SK-N-SH treated with all-trans-retinoic acid at 6 μM for 48 hours (cell line): ENCODE data around the gene PLEKHG2.

Experiments used
- ATAC-seq: fragments of 200-7000 bp; cut with Tn5 transposase; 3 replicates; pipeline ENCODE4 v1.9.1; 2020; ENCODE audit warnings: mild to moderate bottlenecking, moderate library complexity
- ARNTL ChIP-seq: fragments of 450-650 bp; formaldehyde crosslinking; IDR thresholded peaks from 2 replicates; pipeline ENCODE4 v1.5.0; 2020; ENCODE audit warnings: low read depth, mild to moderate bottlenecking, moderate library complexity, borderline replicate concordance
- BACH2 ChIP-seq: fragments of 250-450 bp; sonication (Bioruptor Pico); IDR thresholded peaks from 2 replicates; pipeline ENCODE4 v1.9.0; 2021; ENCODE audit warnings: mild to moderate bottlenecking, borderline replicate concordance
- CSDC2 ChIP-seq: fragments of 250-450 bp; sonication (Bioruptor Pico); IDR thresholded peaks from 2 replicates; pipeline ENCODE4 v1.5.0; 2020; ENCODE audit warnings: mild to moderate bottlenecking, moderate library complexity
- CSRNP3 ChIP-seq: fragments of 250-450 bp; sonication (Bioruptor Pico); IDR thresholded peaks from 2 replicates; pipeline ENCODE4 v1.5.1; 2021; ENCODE audit warnings: mild to moderate bottlenecking, moderate library complexity
- ISL1 ChIP-seq: fragments of 250-450 bp; sonication (Bioruptor Pico); IDR thresholded peaks from 2 replicates; pipeline ENCODE4 v2.1.2; 2022; ENCODE audit warnings: mild to moderate bottlenecking, moderate library complexity
- OSR1 ChIP-seq: fragments of 250-450 bp; sonication (Bioruptor Pico); IDR thresholded peaks from 2 replicates; pipeline ENCODE4 v1.8.0; 2022; ENCODE audit warnings: moderate library complexity, mild to moderate bottlenecking, inconsistent platforms
- PATZ1 ChIP-seq: fragments of 250-450 bp; sonication (Bioruptor Pico); IDR thresholded peaks from 2 replicates; pipeline ENCODE4 v1.8.0; 2020; ENCODE audit warnings: mild to moderate bottlenecking, moderate library complexity, borderline replicate concordance
- PPARA ChIP-seq: fragments of 250-450 bp; sonication (Bioruptor Pico); IDR thresholded peaks from 2 replicates; pipeline ENCODE4 v1.5.0; 2020; ENCODE audit warnings: mild to moderate bottlenecking, borderline replicate concordance
- RARB ChIP-seq: fragments of 250-450 bp; sonication (Bioruptor Pico); IDR thresholded peaks from 2 replicates; pipeline ENCODE4 v1.8.0; 2021; ENCODE audit warnings: mild to moderate bottlenecking, moderate library complexity
- SNAI2 ChIP-seq: fragments of 250-450 bp; sonication (Bioruptor Pico); IDR thresholded peaks from 2 replicates; pipeline ENCODE4 v1.5.0; 2020; ENCODE audit warnings: mild to moderate bottlenecking, moderate library complexity
- TCF4 ChIP-seq: fragments of 250-450 bp; sonication (Bioruptor Pico); IDR thresholded peaks from 2 replicates; pipeline ENCODE4 v1.8.0; 2021; ENCODE audit warnings: mild to moderate bottlenecking, moderate library complexity, borderline replicate concordance
- TSHZ2 ChIP-seq: fragments of 250-450 bp; sonication (Bioruptor Pico); IDR thresholded peaks from 2 replicates; pipeline ENCODE4 v1.5.0; 2020; ENCODE audit warnings: mild to moderate bottlenecking, moderate library complexity
- ZC3H10 ChIP-seq: fragments of 250-450 bp; sonication (Bioruptor Pico); IDR thresholded peaks from 2 replicates; pipeline ENCODE4 v1.5.1; 2021; ENCODE audit warnings: mild to moderate bottlenecking, moderate library complexity
- ZFP3 ChIP-seq: fragments of 250-450 bp; sonication (Bioruptor Pico); IDR thresholded peaks from 2 replicates; pipeline ENCODE4 v1.5.0; 2020; ENCODE audit warnings: mild to moderate bottlenecking, moderate library complexity
- ZFP30 ChIP-seq: fragments of 450-650 bp; formaldehyde crosslinking; IDR thresholded peaks from 2 replicates; pipeline ENCODE4 v1.5.0; 2022; ENCODE audit warnings: mild to moderate bottlenecking, moderate library complexity
- ZNF565 ChIP-seq: fragments of 450-650 bp; formaldehyde crosslinking; conservative IDR thresholded peaks from 2 replicates; pipeline ENCODE4 v1.5.0; 2020; ENCODE audit warnings: low read depth, mild to moderate bottlenecking, moderate library complexity
- ZNF70 ChIP-seq: fragments of 450-650 bp; formaldehyde crosslinking; IDR thresholded peaks from 2 replicates; pipeline ENCODE4 v1.5.0; 2020; ENCODE audit warnings: mild to moderate bottlenecking, moderate library complexity
- ZNF8 ChIP-seq: fragments of 450-650 bp; formaldehyde crosslinking; IDR thresholded peaks from 2 replicates; pipeline ENCODE4 v1.5.0; 2020; ENCODE audit warnings: mild to moderate bottlenecking, moderate library complexity
- TF ChIP-seq, protein P1 (sequence below): fragments of 250-450 bp; sonication (Bioruptor Pico); IDR thresholded peaks from 2 replicates; pipeline ENCODE4 v1.8.0; 2021; ENCODE audit warnings: low read depth, mild to moderate bottlenecking, moderate library complexity, borderline replicate concordance
- TF ChIP-seq, protein P2 (sequence below): fragments of 250-450 bp; sonication (Bioruptor Pico); IDR thresholded peaks from 2 replicates; pipeline ENCODE4 v1.5.1; 2020; ENCODE audit warnings: low read depth, mild to moderate bottlenecking, moderate library complexity

PLEKHG2 gene

GRCh38 chr19:39465956-39466747, 53.7 kb downstream of the PLEKHG2 start:
- TF ChIP-seq, protein P1, sequence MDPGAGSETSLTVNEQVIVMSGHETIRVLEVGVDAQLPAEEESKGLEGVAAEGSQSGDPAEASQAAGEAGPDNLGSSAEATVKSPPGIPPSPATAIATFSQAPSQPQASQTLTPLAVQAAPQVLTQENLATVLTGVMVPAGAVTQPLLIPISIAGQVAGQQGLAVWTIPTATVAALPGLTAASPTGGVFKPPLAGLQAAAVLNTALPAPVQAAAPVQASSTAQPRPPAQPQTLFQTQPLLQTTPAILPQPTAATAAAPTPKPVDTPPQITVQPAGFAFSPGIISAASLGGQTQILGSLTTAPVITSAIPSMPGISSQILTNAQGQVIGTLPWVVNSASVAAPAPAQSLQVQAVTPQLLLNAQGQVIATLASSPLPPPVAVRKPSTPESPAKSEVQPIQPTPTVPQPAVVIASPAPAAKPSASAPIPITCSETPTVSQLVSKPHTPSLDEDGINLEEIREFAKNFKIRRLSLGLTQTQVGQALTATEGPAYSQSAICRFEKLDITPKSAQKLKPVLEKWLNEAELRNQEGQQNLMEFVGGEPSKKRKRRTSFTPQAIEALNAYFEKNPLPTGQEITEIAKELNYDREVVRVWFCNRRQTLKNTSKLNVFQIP (CRISPR knock-in tag), result no peak
- ATAC-seq, result no peak

DNA sequence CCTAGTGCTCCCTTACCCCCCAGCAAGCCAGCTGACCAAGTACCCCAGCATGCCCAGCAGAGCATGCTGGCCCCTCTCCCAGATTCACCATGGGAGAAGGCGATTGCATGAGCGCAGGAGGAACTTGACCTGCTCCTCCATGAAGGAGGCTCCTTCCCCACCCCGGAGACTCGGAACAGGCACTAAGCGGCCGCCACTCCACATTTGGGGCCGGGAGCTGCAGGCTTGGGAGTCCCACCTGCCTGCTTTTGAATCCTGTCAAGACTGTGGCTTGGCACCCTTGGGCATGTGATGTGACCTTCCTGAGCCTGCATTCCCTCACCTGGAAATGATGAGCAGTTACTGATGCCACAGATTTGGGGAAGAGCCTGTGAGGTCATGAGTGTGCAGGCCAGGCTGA, 55.5 kb downstream of the PLEKHG2 start:
- no peak for ATAC-seq
- TF ChIP-seq ZC3H10, result no peak
- no peak for TF ChIP-seq ZNF565 (CRISPR knock-in tag)
- TF ChIP-seq ZFP3 (CRISPR knock-in tag), result no peak
- no peak for TF ChIP-seq CSDC2 (CRISPR knock-in tag)
- TF ChIP-seq TCF4 (CRISPR knock-in tag), result no peak
- no peak for TF ChIP-seq PPARA (CRISPR knock-in tag)
- TF ChIP-seq SNAI2 (CRISPR knock-in tag), result no peak
- no peak for TF ChIP-seq OSR1 (CRISPR knock-in tag)
- TF ChIP-seq TSHZ2 (CRISPR knock-in tag), result no peak
- TF ChIP-seq RARB, result no peak
- no peak for TF ChIP-seq PATZ1 (CRISPR knock-in tag)
- no peak for TF ChIP-seq BACH2 (CRISPR knock-in tag)

DNA sequence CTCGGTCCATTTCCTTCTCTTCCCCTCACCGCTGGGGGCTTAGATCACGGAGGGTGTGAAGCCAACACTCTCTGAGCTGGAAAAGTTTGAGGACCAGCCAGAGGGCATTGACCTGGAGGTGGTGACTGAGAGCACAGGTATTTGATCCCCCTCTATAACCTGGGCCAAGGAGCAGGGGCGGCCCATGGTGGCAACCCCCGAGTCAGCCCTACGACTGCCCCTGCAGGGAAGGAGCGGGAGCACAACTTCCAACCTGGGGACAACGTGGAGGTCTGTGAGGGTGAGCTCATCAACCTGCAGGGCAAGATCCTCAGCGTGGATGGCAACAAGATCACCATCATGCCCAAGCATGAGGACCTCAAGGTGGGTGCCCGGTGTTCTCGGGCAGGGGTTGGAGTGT, 56.6 kb downstream of the PLEKHG2 start:
- no peak for ATAC-seq
- TF ChIP-seq ZNF70 (CRISPR knock-in tag) (no peak), RARB (no peak), ZC3H10 (no peak), ZNF8 (CRISPR knock-in tag) (no peak), PATZ1 (CRISPR knock-in tag) (no peak), ZFP30 (no peak), ISL1 (CRISPR knock-in tag) (no peak), BACH2 (CRISPR knock-in tag) (no peak), OSR1 (CRISPR knock-in tag) (no peak), TSHZ2 (CRISPR knock-in tag) (no peak), CSRNP3 (CRISPR knock-in tag) (no peak), SNAI2 (CRISPR knock-in tag) (no peak), ZNF565 (CRISPR knock-in tag) (no peak), ARNTL (CRISPR knock-in tag) (no peak), ZFP3 (CRISPR knock-in tag) (no peak)
- TF ChIP-seq, protein P1 (CRISPR knock-in tag), result no peak
- TF ChIP-seq, protein P2, sequence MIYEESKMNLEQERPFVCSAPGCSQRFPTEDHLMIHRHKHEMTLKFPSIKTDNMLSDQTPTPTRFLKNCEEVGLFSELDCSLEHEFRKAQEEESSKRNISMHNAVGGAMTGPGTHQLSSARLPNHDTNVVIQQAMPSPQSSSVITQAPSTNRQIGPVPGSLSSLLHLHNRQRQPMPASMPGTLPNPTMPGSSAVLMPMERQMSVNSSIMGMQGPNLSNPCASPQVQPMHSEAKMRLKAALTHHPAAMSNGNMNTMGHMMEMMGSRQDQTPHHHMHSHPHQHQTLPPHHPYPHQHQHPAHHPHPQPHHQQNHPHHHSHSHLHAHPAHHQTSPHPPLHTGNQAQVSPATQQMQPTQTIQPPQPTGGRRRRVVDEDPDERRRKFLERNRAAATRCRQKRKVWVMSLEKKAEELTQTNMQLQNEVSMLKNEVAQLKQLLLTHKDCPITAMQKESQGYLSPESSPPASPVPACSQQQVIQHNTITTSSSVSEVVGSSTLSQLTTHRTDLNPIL (CRISPR knock-in tag), result no peak
